Progenitor cell of endocrine pancreas (in vitro differentiated cells): Measurements from ENCODE around the gene CNTN5. TPM values are rescaled to one million over a fixed set of nuclear protein-coding genes. Genes with fewer than 3 reads are reported as not detected.

ENCODE experiments used
- DNase-seq: peaks from one replicate; pipeline ENCODE4 v3.0.0; 2021; ENCODE audit warnings: low spot score; ENCODE audit not compliant: unreplicated experiment
- H3K27ac Mint-ChIP-seq: 2 replicates; pipeline ENCODE4 v1.8.0; 2021; ENCODE audit warnings: mild to moderate bottlenecking, moderate library complexity, mixed read lengths
- H3K27me3 Mint-ChIP-seq: 2 replicates; pipeline ENCODE4 v1.8.0; 2021; ENCODE audit warnings: mixed read lengths
- H3K36me3 Mint-ChIP-seq: 2 replicates; pipeline ENCODE4 v1.8.0; 2022; ENCODE audit warnings: mixed read lengths; ENCODE audit not compliant: insufficient read depth
- H3K4me1 Mint-ChIP-seq: 2 replicates; pipeline ENCODE4 v1.8.0; 2021; ENCODE audit warnings: low read depth, mixed read lengths
- H3K4me3 Mint-ChIP-seq: 2 replicates; pipeline ENCODE4 v1.8.0; 2021; ENCODE audit warnings: low read depth, mild to moderate bottlenecking, moderate library complexity, mixed read lengths
- H3K9me3 Mint-ChIP-seq: 2 replicates; pipeline ENCODE4 v1.8.0; 2021; ENCODE audit warnings: low read depth, mixed read lengths
- CTCF ChIP-seq: fragments of 200-600 bp; sonication (generic); IDR thresholded peaks from one replicate; pipeline ENCODE4 v1.5.0; 2021; ENCODE audit warnings: antibody characterized with exemption, mild to moderate bottlenecking; ENCODE audit not compliant: unreplicated experiment
- total RNA-seq: library from RNA; stranded (reverse); gene quantifications from 2 replicates; pipeline ENCODE4 v1.2.1, GENCODE V29; 2021

CNTN5 gene
- total RNA-seq, 1 donor from 2014 or later: 0.50 TPM

GRCh38 chr11:99773646-99774045 is 752.9 kb downstream of the CNTN5 start:
- H3K27ac Mint-ChIP-seq: no peak overlapping the region
- H3K4me3 Mint-ChIP-seq: no peak overlapping the region
- no peaks in the 10 kb centered on the region for H3K36me3 Mint-ChIP-seq
- no peaks in the 10 kb centered on the region for H3K9me3 Mint-ChIP-seq
- TF ChIP-seq CTCF: no peak
- no peaks in the 10 kb centered on the region for H3K27me3 Mint-ChIP-seq
- H3K4me1 Mint-ChIP-seq: no peaks in the 10 kb centered on the region
- no peak for DNase-seq

DNA sequence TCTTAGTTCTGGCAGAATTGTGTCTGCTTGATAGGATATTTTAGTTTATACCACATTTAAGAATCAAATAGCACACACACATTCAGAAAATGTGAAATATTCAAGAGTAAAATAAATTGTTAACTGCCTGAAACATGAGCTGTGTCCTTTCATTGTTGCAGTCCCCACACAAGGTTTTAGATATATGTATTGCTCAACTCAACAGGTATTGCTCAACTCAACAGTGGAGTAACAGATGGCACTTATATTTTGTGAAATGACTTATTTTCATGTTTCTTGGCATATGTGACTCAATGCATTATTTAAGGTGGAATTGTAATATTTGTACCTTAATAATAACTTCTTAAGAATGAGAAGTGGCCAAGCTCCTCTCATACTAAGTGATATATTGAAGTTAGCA is 760.3 kb downstream of the CNTN5 start:
- no peak for TF ChIP-seq CTCF
- Mint-ChIP-seq H3K27me3 (no peaks in the 10 kb centered on the region), H3K27ac (no peak overlapping the region), H3K9me3 (peaks cover 7% of the 10 kb centered on the region), H3K4me1 (no peaks in the 10 kb centered on the region), H3K36me3 (no peaks in the 10 kb centered on the region), H3K4me3 (no peak overlapping the region)
- DNase-seq: no peak

DNA sequence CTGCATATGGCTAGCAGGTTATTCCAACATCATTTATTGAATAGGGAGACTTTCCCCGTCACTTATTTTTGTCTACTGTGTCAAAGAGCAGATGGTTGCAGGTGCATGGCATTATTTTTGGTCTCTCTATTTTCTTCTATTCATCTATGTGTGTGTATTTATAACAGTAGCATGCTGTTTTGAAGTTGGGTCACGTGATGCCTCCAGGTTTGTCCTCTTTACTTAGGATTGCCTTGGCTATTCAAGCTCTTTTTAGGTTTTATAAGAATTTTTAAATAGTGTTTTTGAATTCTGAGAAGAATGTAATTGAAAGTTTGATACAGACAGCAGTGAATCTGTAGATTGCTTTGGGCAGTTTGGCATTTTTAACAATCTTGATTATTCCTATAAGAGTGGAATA is 770.6 kb downstream of the CNTN5 start:
- Mint-ChIP-seq H3K4me3 (no peak overlapping the region), H3K36me3 (no peaks in the 10 kb centered on the region), H3K9me3 (peaks cover 2% of the 10 kb centered on the region), H3K27ac (no peak overlapping the region), H3K4me1 (no peaks in the 10 kb centered on the region), H3K27me3 (no peaks in the 10 kb centered on the region)
- TF ChIP-seq CTCF: no peak
- DNase-seq: no peak

- Mint-ChIP-seq H3K27me3 (no peaks in the 10 kb centered on the region), H3K9me3 (no peaks in the 10 kb centered on the region), H3K4me3 (no peak overlapping the region), H3K36me3 (no peaks in the 10 kb centered on the region), H3K27ac (no peak overlapping the region), H3K4me1 (no peaks in the 10 kb centered on the region)
- no peak for TF ChIP-seq CTCF
- no peak for DNase-seq
Observed at GRCh38 chr11:99795999-99796398, 775.2 kb downstream of the CNTN5 start.

- H3K27me3 Mint-ChIP-seq: no peaks in the 10 kb centered on the region
- no peaks in the 10 kb centered on the region for H3K9me3 Mint-ChIP-seq
- H3K4me1 Mint-ChIP-seq: no peaks in the 10 kb centered on the region
- no peak overlapping the region for H3K27ac Mint-ChIP-seq
- no peaks in the 10 kb centered on the region for H3K36me3 Mint-ChIP-seq
- TF ChIP-seq CTCF: no peak
- no peak overlapping the region for H3K4me3 Mint-ChIP-seq
- DNase-seq: no peak
Observed at GRCh38 chr11:99803501-99803900, 782.8 kb downstream of the CNTN5 start.
